HG03060 (cell line): ENCODE data around the gene BRS3.

ENCODE experiments used
- ATAC-seq: cut with Tn5 transposase; IDR thresholded peaks from one replicate; pipeline ENCODE4 v1.9.1; 2021; ENCODE audit warnings: low read depth, moderate number of reproducible peaks; ENCODE audit not compliant: unreplicated experiment

The BRS3 gene

GRCh38 chrX:136493011-136493410, 5.3 kb downstream of the BRS3 start:
- no peak for ATAC-seq

DNA sequence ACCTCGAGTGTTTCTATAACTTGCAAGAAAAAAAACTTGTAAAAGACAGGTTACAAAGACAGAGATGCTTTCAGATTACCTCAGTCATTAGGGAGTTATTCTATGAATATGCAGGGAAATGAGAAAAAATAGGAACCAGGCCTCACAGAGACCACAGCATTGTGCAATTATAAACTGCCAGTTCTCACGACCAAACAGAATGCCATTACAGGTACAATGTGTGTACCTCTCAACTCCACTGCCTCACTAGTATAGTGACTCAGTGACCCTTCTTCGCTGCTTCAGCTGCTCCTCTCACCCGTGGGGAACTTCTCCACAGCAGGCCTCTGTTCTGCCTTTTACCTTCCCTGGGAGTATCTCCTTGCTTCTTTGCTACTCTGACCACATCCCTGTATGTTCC, 7.3 kb downstream of the BRS3 start:
- ATAC-seq, result no peak

GRCh38 chrX:136496186-136496763, 8.5 kb downstream of the BRS3 start:
- ATAC-seq, result no peak

DNA sequence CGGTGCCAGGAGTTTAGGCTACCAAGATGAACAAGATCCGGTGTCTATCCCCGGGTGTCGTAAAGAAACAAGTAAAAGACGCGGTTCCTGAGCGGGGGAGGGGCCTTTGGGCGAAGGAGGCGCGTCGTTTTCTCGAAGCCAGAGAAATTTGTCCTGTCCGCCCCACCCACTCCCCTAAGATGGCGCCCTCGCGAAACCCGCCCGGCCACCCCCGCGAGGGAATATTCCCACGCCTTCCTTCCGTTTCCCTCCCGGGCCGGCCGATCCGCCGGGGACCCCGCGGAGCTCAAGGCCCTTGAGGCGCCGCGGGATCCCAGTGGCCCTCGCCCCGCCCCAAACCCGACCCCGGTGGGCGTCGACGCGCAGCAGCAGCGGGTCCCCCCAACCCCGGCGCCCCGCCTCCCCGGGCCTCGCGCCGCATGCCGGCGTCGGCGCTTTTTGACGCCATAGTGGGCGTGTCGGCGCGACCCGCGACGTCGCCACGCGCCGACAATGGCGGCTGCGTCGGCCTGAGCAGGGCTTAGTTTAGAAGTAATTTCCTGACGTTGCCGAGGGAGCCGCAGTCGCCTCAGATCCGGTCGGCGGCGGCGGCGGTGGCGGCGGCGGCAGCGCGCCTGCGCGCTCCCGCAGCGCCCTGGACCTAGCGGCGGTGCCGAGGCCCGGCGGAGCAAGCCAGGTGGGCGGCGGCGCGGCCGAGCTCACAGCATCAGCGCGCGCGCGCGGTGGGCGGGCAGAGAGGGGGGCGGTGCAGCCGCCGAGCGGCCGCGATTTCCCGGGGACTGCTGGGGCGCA, 9.2 kb downstream of the BRS3 start:
- peak; percentile 45 for ATAC-seq

DNA sequence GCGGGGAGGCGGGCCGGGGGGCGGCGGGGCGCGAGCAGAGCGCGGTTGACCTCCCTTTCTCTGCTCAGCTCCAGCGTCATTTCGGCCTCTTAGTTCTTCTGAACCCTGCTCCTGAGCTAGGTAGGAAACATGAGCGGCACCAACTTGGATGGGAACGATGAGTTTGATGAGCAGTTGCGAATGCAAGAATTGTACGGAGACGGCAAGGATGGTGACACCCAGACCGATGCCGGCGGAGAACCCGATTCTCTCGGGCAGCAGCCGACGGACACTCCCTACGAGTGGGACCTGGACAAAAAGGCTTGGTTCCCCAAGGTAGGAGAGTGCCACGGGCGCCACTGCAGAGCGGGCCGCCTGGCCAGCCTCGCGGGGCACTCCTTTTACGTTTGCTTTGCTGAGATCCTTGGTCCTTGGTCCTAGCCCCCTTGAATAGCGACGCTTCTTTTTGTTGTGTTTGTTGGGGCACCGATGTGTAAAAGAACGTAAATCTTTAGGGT, 9.9 kb downstream of the BRS3 start, which contains the start of gene HTATSF1:
Gene HTATSF1 (plus strand): TSS at position 37 of the 497 bp plus-strand sequence. CDS start 93 bp downstream, at position 130.
- ATAC-seq, result peak; percentile 22

DNA sequence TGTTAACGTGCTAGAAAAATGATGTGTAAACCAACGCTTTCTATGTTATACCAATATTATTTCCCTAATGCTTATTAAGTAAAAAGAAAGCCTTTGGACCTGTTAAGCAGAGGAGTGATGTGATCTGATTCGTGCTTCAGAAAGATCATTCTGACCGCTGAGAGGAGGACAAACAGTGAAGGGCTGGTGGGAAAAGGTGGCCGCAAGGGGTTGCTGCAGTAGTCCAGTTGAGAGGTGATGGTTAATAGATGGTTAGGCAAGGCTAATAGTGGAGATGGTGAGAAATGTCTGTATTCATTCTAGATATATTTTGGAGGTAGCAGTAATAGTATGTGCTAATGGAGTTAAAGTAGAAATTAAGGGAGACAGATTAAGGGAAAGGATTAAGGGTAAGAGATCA, 31.3 kb downstream of the BRS3 start:
- no peak for ATAC-seq

DNA sequence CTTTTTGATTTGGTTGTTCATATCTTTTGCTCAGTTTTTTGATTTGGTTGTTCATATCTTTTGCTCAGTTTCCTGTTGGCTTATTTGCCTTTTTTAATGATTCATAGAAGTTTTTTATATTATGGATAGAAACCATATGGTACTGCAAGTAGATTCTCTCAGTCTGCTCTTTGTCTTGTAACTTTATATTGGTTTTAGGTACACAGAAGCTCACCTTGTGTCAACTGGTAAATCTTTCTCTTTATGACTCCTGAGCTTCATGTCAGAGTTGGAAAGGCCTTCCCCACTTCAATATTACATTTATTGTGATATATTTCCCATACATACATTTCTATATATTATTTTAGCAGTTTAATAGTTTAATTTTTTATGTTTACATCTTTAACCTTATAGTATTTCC, 36.0 kb downstream of the BRS3 start:
- no peak for ATAC-seq

GRCh38 chrX:136525738-136526606, 38.2 kb downstream of the BRS3 start:
- ATAC-seq, result no peak

- no peak for ATAC-seq
Measured at GRCh38 chrX:136528645-136529315, 41.0 kb downstream of the BRS3 start.

- no peak for ATAC-seq
Measured at GRCh38 chrX:136529795-136530194, 42.0 kb downstream of the BRS3 start.

GRCh38 chrX:136531951-136532350, 44.2 kb downstream of the BRS3 start, which contains the start of gene VGLL1:
TSS of gene VGLL1 (plus strand) at chrX:136532215. CDS start at chrX:136536021, 3,806 bp downstream.
- no peak for ATAC-seq

GRCh38 chrX:136534131-136534530, 46.4 kb downstream of the BRS3 start:
- ATAC-seq, result no peak

GRCh38 chrX:136538811-136539210, 51.1 kb downstream of the BRS3 start:
- ATAC-seq, result no peak

- no peak for ATAC-seq
Measured at GRCh38 chrX:136540226-136540625, 52.5 kb downstream of the BRS3 start.

DNA sequence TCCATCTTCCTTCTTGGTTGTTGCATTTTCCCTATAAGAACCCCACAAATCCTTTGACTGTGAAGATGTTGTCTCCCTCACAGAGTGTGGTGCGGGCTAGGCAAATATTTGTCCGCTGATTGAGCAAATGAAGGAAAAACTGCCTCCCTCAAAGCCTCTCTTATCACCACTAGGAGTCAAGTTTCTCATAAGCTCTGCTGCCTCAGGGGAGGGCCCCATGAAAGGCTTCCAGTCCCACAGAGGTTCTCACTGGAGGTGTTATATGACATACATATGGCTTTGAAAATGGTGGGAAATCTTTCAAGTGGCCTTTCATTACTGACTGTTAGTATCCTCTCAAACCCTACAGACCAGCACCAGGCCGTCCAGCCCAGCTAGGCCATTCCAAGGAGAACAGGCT, 53.5 kb downstream of the BRS3 start:
- ATAC-seq, result no peak

GRCh38 chrX:136542281-136542680, 54.5 kb downstream of the BRS3 start:
- no peak for ATAC-seq
